GM13977 (cell line): ENCODE measurements around the gene VPS4A.

Experiments used
- DNase-seq: peaks from one replicate; pipeline ENCODE4 v3.0.0; 2012; ENCODE audit warnings: low spot score
- in situ Hi-C: fragments of 300-500 bp; cut with MboI; formaldehyde crosslinking; loops from one replicate; pipeline ENCODE4 v1.12.0; 2022; ENCODE audit warnings: low sequenced_read_pairs, low pct_unique_long_range_greater_than_20kb, mixed read lengths, inconsistent platforms; ENCODE audit not compliant: unreplicated experiment
- TF ChIP-seq, protein P1 (sequence below): IDR thresholded peaks from 2 replicates; pipeline ENCODE4 v1.5.1; 2012; ENCODE audit warnings: mild to moderate bottlenecking, control low read depth; ENCODE audit not compliant: insufficient read depth; ENCODE audit errors: extremely low read depth, missing control alignments

The VPS4A gene

GRCh38 chr16:69314534-69314933 is 3.4 kb downstream of the VPS4A start:
- TF ChIP-seq, protein P1, sequence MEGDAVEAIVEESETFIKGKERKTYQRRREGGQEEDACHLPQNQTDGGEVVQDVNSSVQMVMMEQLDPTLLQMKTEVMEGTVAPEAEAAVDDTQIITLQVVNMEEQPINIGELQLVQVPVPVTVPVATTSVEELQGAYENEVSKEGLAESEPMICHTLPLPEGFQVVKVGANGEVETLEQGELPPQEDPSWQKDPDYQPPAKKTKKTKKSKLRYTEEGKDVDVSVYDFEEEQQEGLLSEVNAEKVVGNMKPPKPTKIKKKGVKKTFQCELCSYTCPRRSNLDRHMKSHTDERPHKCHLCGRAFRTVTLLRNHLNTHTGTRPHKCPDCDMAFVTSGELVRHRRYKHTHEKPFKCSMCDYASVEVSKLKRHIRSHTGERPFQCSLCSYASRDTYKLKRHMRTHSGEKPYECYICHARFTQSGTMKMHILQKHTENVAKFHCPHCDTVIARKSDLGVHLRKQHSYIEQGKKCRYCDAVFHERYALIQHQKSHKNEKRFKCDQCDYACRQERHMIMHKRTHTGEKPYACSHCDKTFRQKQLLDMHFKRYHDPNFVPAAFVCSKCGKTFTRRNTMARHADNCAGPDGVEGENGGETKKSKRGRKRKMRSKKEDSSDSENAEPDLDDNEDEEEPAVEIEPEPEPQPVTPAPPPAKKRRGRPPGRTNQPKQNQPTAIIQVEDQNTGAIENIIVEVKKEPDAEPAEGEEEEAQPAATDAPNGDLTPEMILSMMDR: no peak
- DNase-seq: no peak
- in situ Hi-C loops: no loop called here

DNA sequence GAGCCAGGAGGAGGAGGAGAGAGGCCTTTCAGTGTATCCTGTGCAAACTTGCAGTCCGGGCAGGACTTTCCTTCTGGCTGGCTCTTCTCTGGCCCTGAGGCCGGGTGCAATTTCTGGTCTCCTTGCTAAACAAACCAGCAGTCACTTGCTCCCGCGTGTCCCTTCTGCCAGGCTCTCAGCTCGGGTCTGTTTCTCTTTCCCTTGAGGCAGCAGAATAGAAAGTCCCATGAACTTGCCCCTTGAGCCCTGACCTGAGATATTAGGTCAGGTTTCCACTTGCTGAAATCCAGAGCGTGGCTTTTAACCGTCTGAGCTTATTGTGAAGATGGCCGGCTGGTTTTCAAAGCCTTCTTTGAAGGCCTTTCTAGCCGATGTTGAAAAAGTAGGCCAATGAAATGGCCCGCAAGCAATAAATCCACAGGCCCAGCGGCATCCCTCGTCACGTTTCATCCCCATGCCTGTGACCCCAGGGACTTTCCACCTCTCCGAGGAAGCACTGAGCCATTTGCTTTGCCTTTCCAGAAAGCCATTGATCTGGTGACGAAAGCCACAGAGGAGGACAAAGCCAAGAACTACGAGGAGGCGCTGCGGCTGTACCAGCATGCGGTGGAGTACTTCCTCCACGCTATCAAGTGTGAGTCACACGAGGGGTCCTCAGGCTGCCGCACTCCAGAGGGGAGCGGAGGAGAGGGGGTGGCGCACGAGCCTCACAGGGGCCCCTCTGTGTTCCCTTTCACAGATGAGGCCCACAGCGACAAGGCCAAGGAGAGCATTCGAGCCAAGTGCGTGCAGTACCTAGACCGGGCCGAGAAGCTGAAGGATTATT is 4.5 kb downstream of the VPS4A start:
- TF ChIP-seq, protein P1: no peak
- in situ Hi-C loops: no loop called here
- DNase-seq: no peak

DNA sequence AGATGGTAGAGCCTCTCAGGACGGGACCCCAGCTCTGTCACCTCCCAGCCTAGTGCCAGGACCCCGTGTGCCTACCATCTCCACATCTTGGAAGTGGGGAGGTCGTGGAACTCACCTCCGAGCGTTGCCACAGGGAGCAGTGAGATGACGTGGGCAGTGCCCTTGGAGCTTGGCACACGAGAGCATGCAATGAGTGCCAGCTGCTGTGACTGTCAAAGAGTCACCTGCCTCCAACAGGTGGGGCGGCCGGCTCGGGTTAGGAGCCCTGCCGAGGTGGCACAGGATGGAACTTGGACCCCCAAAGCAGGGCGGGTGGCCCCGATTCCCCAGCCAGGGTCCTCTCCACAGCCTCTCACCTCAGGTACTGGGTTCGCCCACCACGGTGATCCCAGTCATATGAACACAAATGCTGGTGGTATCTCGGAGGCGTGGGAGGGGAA is 5.5 kb downstream of the VPS4A start:
- in situ Hi-C loops: no loop called here
- TF ChIP-seq, protein P1: no peak
- no peak for DNase-seq

GRCh38 chr16:69318177-69318910 is 7.2 kb downstream of the VPS4A start:
- in situ Hi-C loops: no loop called here
- TF ChIP-seq, protein P1: no peak
- no peak for DNase-seq

GRCh38 chr16:69318911-69319289 is 7.8 kb downstream of the VPS4A start:
- in situ Hi-C loops: no loop called here
- no peak for DNase-seq
- TF ChIP-seq, protein P1: no peak

GRCh38 chr16:69319381-69319780 is 8.2 kb downstream of the VPS4A start:
- in situ Hi-C loops: no loop called here
- TF ChIP-seq, protein P1: no peak
- DNase-seq: no peak
